ENCODE results near the gene TBX21. TPM values are rescaled to one million over a fixed set of nuclear protein-coding genes. Genes with fewer than 3 reads are reported as not detected.

TBX21 gene
- total RNA-seq, 1 experiment from 2014 or later = 0.20 TPM

DNA sequence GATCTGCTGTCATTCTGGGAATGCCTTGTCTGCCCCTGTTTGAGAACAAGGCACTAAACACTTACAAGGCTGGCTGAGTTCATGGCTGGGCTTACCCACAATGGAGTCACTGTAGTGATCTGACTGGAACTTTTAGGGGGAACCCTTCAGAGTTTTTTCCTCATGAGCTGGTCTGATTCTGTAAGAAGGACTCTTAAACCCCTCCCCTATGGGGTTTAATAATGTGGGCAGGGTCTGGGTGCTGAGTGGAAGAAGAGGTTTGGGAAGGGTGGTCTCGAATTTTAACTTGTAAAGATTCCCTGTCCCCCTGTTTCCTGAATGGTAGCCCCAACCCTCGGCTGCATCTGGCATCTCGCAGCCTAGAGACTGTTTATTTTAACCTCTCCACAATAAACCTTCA, 58.0 kb downstream of the TBX21 start:
- no TSS peak for BruUV-seq (replicated peaks)
- Histone ChIP-seq H3K9me2 (ENCODE audit: insufficient read depth) (no peaks in the 10 kb centered on the region), H3K27me3 (ENCODE audit: insufficient read depth, low read length) (peaks cover 63% of the 10 kb centered on the region), H3K27ac (ENCODE audit: low read depth, low read length) (no peak overlapping the region), H3K4me2 (ENCODE audit: low read length) (no peak overlapping the region), H3K9ac (ENCODE audit: low read length) (no peak overlapping the region), H4K20me1 (ENCODE audit: insufficient read depth) (no peaks in the 10 kb centered on the region), H3K79me2 (ENCODE audit: insufficient read depth, low read length) (no peaks in the 10 kb centered on the region), H3K4me3 (replicated peaks in 1 of 2; ENCODE audit: low read depth in 1 of 2, low read length in 2 of 2) (no peak overlapping the region), H3K36me3 (ENCODE audit: control insufficient read depth in 1 of 2, insufficient read depth in 2 of 2, low read length in 2 of 2) (no peaks in the 10 kb centered on the region), H2AFZ (ENCODE audit: low read depth, low read length, poor library complexity, severe bottlenecking) (no peak overlapping the region), H3K4me1 (ENCODE audit: control insufficient read depth in 1 of 2, insufficient read depth in 2 of 2, low read length in 2 of 2) (peaks cover 0 to 4% of the 10 kb centered on the region in 2 experiments; a peak in 1 of 4 replicates), H3K9me3 (ENCODE audit: control insufficient read depth in 1 of 2, insufficient read depth in 1 of 2, low read depth in 1 of 2, low read length in 2 of 2) (no peaks in the 10 kb centered on the region)
- DNase-seq (ENCODE audit: low read depth, low spot score) (no peak), ATAC-seq (no peak)
- intact Hi-C loops (cut with micrococcal nuclease) = loop anchor here (5.0 kb wide), 1 partner anchor 39 kb away; no protein-coding TSS in a partner anchor
- POLR2A ChIA-PET = no interaction called here
- RAD21 ChIA-PET (ENCODE audit: low non-redundant PET in 1 of 2, low total read pairs in 2 of 2, uncharacterized antibody in 2 of 2, unreplicated experiment in 2 of 2) = no interaction called here
- CTCF ChIA-PET = no interaction called here
- TF ChIP-seq ELF1 (IDR thresholded peaks at IDR 0.05; ENCODE audit: borderline replicate concordance, low read depth) = no peak
- TF ChIP-seq EZH2 (IDR thresholded peaks at IDR 0.05) = no peak
- no peak for TF ChIP-seq EZH2phosphoT487 (IDR thresholded peaks at IDR 0.05; ENCODE audit: borderline replicate concordance)
- TF ChIP-seq CBX3 (IDR thresholded peaks at IDR 0.05; ENCODE audit: low read depth) = no peak

DNA sequence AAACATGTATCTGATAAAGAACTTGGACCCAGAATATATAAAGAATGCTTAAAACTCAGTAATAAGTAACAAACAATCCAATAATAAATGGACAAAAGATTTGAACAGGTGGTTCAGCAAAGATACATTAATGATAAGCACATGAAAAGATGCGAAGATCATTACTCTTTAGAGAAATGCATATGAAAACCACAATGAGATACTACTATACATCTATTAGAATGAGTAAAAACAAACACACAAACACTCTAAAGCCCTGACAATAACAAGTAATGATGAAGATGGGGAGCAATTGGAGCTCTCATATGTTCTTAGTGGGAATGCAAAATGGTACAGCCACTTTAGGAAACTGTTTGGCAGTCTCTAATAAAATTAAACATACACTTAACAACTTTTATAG, 59.4 kb downstream of the TBX21 start:
- BruUV-seq (replicated peaks) = no TSS peak
- no peaks in the 10 kb centered on the region for H3K9me3 ChIP-seq (ENCODE audit: control insufficient read depth in 1 of 2, insufficient read depth in 1 of 2, low read depth in 1 of 2, low read length in 2 of 2)
- ChIA-PET POLR2A (no interaction called here), RAD21 (ENCODE audit: low non-redundant PET in 1 of 2, low total read pairs in 2 of 2, uncharacterized antibody in 2 of 2, unreplicated experiment in 2 of 2) (no interaction called here), CTCF (no interaction called here)
- no peak overlapping the region for H3K27ac ChIP-seq (ENCODE audit: low read depth, low read length)
- no peaks in the 10 kb centered on the region for H4K20me1 ChIP-seq (ENCODE audit: insufficient read depth)
- no peaks in the 10 kb centered on the region for H3K36me3 ChIP-seq (ENCODE audit: control insufficient read depth in 1 of 2, insufficient read depth in 2 of 2, low read length in 2 of 2)
- no peak for DNase-seq (ENCODE audit: low read depth, low spot score)
- H3K9ac ChIP-seq (ENCODE audit: low read length) = no peak overlapping the region
- no peak for TF ChIP-seq ZFX (IDR thresholded peaks at IDR 0.05)
- no peak for TF ChIP-seq CBX3 (IDR thresholded peaks at IDR 0.05; ENCODE audit: low read depth)
- TF ChIP-seq EGR1 (IDR thresholded peaks at IDR 0.05; ENCODE audit: low read depth) = no peak
- H3K4me2 ChIP-seq (ENCODE audit: low read length) = no peak overlapping the region
- H3K9me2 ChIP-seq (ENCODE audit: insufficient read depth) = no peaks in the 10 kb centered on the region
- H3K27me3 ChIP-seq (ENCODE audit: insufficient read depth, low read length) = peaks cover 63% of the 10 kb centered on the region
- H2AFZ ChIP-seq (ENCODE audit: low read depth, low read length, poor library complexity, severe bottlenecking) = no peak overlapping the region
- H3K79me2 ChIP-seq (ENCODE audit: insufficient read depth, low read length) = no peaks in the 10 kb centered on the region
- H3K4me1 ChIP-seq (ENCODE audit: control insufficient read depth in 1 of 2, insufficient read depth in 2 of 2, low read length in 2 of 2) = peaks cover 0 to 4% of the 10 kb centered on the region in 2 experiments; a peak in 1 of 4 replicates
- no peak overlapping the region for H3K4me3 ChIP-seq (replicated peaks in 1 of 2; ENCODE audit: low read depth in 1 of 2, low read length in 2 of 2)
- intact Hi-C loops (cut with micrococcal nuclease) = loop anchor here (5.0 kb wide), 1 partner anchor 40 kb away; no protein-coding TSS in a partner anchor
- ATAC-seq = no peak
